HG03196 (cell line): Measurements from ENCODE around the gene GCK.
"Not testable (repeated sequence)": the region's sequence is repeated elsewhere in the genome, so short reads cannot be mapped to it uniquely, and the experiment has no call there.

ENCODE experiments used
- ATAC-seq: cut with Tn5 transposase; IDR thresholded peaks from one replicate; pipeline ENCODE4 v1.9.1; 2021; ENCODE audit not compliant: unreplicated experiment

The GCK gene

GRCh38 chr7:44144968-44145478 is 44.2 kb downstream of the GCK start:
- no peak for ATAC-seq

- ATAC-seq: no peak
Observed at GRCh38 chr7:44144426-44144967, 44.7 kb downstream of the GCK start.

- ATAC-seq: no peak
Observed at GRCh38 chr7:44143646-44144250, 45.5 kb downstream of the GCK start.

GRCh38 chr7:44142028-44142427 is 47.2 kb downstream of the GCK start:
- ATAC-seq: no peak

GRCh38 chr7:44141221-44141850 is 47.9 kb downstream of the GCK start, which contains the start of gene MYL7:
TSS of gene MYL7 (minus strand) at chr7:44141332. CDS start at chr7:44141305, 27 bp downstream.
- ATAC-seq: no peak

DNA sequence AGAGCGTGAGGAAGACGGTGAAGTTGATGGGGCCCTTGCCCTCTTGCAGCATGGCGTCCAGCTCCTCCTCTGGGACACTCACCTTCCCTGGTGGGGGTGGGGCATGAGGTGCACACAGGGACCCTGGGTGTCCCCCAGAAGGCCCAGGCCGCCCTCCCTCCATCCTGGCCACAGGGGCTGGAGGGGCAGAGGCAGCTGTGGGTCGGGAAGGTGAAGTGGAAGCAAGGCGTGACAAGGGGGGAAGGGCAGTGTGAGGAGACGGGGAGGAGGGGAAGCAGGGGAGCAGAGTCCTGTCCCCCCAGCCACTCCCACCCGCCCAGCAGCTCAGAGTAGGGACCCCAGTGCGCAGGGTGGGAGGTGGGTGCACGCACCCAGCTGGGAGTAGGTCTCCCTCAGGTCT is 48.9 kb downstream of the GCK start:
- no peak for ATAC-seq

DNA sequence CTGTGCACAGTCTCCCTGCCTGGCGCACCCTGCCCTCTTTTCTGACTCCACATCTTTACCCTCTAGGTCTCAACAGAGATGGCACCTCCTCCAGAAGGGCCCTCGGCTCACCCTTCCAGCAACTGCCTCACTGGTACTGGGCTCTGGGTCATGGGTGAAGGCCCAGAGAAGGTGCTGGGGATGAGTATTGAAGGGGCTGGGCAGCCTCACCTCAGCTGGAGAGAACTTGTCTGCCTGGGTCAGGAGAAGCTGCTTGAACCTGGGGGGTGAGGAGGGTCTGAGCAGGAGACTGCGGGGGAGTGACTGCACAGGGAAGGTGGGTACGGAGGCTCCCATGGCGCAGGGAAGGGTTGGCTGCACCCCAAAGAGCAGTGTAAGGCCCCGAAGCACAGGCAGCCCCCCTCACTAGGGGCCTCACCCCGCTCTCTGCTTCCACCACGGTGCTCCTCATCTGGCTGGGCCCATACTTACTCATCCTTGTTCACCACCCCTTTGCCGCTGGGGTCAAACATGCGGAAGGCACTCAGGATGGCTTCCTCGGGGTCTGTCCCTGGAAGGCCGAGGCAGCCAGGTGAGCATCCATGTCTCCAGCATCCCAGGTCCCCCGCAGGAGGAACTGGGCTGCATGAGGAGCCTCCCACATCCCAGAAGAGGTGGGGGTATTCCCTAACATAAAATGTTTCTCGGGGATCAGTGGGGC is 49.8 kb downstream of the GCK start:
- no peak for ATAC-seq

GRCh38 chr7:44138698-44139097 is 50.5 kb downstream of the GCK start:
- no peak for ATAC-seq

DNA sequence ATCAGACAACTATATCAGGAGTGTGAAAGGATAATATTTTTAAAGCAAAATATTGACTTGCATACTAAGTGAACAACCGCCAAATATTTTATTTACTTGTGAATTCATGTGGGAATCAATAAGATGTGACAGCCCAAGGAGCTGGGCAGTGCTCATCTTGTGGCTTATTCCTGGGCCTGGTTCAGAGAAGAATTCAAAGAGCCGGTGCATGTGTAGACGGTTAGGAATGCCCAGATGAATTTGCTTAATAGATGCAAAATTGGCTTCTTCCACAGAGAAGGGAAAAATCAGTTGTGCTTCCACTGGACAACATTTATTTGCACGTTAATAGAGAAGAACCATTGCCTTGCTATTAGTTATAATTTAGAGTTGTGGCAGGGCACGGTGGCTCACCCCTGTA is 52.5 kb downstream of the GCK start:
- ATAC-seq: no peak

- no peak for ATAC-seq
Observed at GRCh38 chr7:44134943-44135628, 54.2 kb downstream of the GCK start.

DNA sequence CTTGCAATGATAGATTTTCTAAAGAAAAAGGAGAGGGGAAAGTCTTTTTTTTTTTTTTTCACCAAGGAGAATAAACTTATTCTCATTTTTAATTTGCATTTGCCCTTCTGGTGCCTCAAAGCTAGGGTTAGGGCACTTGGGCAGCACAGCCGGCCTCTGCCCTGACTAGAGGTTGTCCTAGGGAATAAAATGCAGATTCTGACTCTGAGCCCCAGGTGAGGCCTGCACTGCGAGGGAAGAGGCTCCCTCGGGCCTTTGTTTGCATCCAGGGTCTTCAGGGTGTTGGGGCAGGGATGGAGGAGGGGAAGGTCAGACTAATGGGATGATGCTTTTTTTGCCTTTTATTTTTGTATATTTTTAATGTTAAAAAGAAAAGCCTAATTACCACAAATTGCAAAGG is 55.9 kb downstream of the GCK start:
- ATAC-seq: no peak

GRCh38 chr7:44132039-44132438 is 57.2 kb downstream of the GCK start:
- no peak for ATAC-seq

GRCh38 chr7:44131173-44132029 is 57.8 kb downstream of the GCK start:
- ATAC-seq: no peak

GRCh38 chr7:44128721-44129582 is 60.3 kb downstream of the GCK start:
- ATAC-seq: no peak

DNA sequence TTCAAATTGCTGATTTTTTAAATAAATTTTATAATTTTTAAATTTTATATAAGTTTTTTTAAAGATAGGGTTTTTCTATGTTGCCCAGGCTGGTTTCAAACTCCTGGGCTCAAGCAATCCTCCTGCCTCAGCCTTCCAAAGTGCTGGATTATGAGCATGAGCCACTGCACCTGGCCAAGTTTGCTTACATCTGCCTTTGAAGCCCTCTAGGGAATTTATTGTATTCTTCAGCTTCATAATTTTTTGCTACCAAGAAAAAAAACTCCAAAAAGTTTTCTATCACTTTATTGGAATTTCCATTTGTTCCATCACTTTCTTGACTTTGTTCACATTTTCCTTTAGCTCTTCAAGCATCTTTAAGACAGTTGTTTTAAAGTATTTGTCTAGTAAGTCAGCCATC is 62.1 kb downstream of the GCK start:
- ATAC-seq: no peak

- not testable (repeated sequence) for ATAC-seq
Observed at GRCh38 chr7:44126574-44126973, 62.7 kb downstream of the GCK start.

GRCh38 chr7:44124822-44125202 is 64.4 kb downstream of the GCK start:
- no peak for ATAC-seq

DNA sequence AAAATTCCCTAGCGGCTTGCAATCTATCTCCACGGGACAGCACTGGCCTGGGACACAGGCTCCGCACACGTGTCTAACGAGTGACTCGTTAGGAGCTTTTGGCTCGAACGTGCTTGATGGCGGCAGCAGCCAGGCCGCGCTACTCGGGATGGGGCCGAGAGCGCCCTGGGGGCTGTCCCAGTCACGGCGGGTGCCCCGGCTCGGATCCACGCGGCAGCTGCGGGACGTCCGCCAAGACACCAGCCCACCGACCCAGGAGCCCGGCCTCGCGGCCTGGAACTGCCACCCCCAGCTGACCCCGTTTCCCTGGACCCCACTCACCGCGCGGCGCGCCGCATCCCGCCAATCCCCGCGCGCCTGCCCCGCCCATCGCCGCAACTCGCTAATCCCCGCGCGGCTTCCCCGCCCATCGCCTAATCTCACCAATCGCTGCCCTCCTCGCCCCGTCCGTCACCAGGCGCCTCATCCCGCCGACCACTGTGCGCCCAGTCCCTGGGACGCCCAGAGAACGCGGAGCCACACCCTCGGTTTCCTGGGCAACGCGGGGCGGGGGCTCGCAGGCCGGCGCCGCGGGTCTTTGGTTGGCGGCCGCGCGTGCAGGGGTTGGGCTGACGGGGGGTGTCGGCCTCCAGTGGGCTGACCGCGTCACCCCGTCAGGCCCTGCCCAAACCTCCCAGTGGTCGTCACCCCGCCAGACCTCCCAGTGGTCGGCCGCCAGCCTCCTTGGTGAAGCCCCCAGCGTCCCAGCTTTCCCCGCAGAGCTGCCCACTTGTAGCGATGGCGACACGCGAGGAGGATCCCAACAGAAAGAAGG is 65.8 kb downstream of the GCK start, which contains the start of gene POLD2:
Gene POLD2, minus strand, starts transcription at position 359 of the 814 bp plus-strand sequence. CDS start 1,495 bp downstream, outside the sequence.
- ATAC-seq: peak; percentile 97
